PC-9 (cell line): ENCODE measurements around the gene ADGRL3. TPM values are rescaled to one million over a fixed set of nuclear protein-coding genes. Genes with fewer than 3 reads are reported as not detected.

Experiments
- BruUV-seq: library from RNA; stranded (reverse); fragments of 400-500 nt; replicated peaks from 2 replicates; lab custom pipeline; 2021; lab: Mats Ljungman, UMichigan
- CTCF ChIA-PET: fragments of 300-600 bp; sonication (Branson Sonifier 250); formaldehyde crosslinking; loops from one replicate; lab custom pipeline; 2022; ENCODE audit warnings: antibody characterized with exemption; lab: Charles Lee
- POLR2A ChIA-PET: fragments of 300-600 bp; sonication (Branson Sonifier 250); formaldehyde crosslinking; loops from one replicate; lab custom pipeline; 2022; ENCODE audit warnings: antibody characterized with exemption; ENCODE audit not compliant: unreplicated experiment; lab: Charles Lee
- DNase-seq, 2 experiments: peaks; one replicate each; pipeline versions ENCODE4 v3.0.0 to v3.0.0-alpha.2; 2015 to 2022; ENCODE audit warnings: mixed read lengths in 1 of 2
- H2AFZ ChIP-seq: fragments of 200-600 bp; sonication (generic); 2 replicates; pipeline ENCODE4 v1.8.1; 2017; ENCODE audit warnings: antibody characterized with exemption
- H3F3A ChIP-seq: fragments of 200-600 bp; sonication (generic); 2 replicates; pipeline ENCODE4 v1.8.1; 2017; ENCODE audit warnings: antibody characterized with exemption, mild to moderate bottlenecking, low read depth; ENCODE audit not compliant: insufficient read depth
- H3K27ac ChIP-seq: fragments of 200-600 bp; sonication (generic); 2 replicates; pipeline ENCODE4 v1.6.1; 2016; ENCODE audit warnings: mixed run types
- H3K27me3 ChIP-seq: fragments of 200-600 bp; sonication (generic); 2 replicates; pipeline ENCODE4 v1.6.1; 2016; ENCODE audit warnings: low read depth, mixed run types; ENCODE audit not compliant: insufficient read depth
- H3K36me3 ChIP-seq: fragments of 200-600 bp; sonication (generic); 2 replicates; pipeline ENCODE4 v1.6.1; 2016; ENCODE audit warnings: low read depth, mixed run types
- H3K4me1 ChIP-seq: fragments of 200-600 bp; sonication (generic); replicated peaks from 2 replicates; pipeline ENCODE4 v1.6.1; 2016; ENCODE audit warnings: mixed run types; ENCODE audit not compliant: insufficient read depth
- H3K4me2 ChIP-seq: fragments of 200-600 bp; sonication (generic); 2 replicates; pipeline ENCODE4 v1.6.1; 2017; ENCODE audit warnings: mixed run types
- H3K4me3 ChIP-seq: fragments of 200-600 bp; sonication (generic); 2 replicates; pipeline ENCODE4 v1.6.1; 2016; ENCODE audit warnings: mixed run types
- H3K79me2 ChIP-seq: fragments of 200-600 bp; sonication (generic); 2 replicates; pipeline ENCODE4 v1.6.1; 2017; ENCODE audit warnings: low read depth, mixed run types
- H3K9me2 ChIP-seq: fragments of 200-600 bp; sonication (generic); 2 replicates; pipeline ENCODE4 v1.8.1; 2017; ENCODE audit warnings: mild to moderate bottlenecking; ENCODE audit not compliant: insufficient read depth
- H3K9me3 ChIP-seq: fragments of 200-600 bp; sonication (generic); 2 replicates; pipeline ENCODE4 v1.8.1; 2016; ENCODE audit warnings: low read depth; ENCODE audit not compliant: insufficient read depth
- H4K20me1 ChIP-seq: fragments of 200-600 bp; sonication (generic); 2 replicates; pipeline ENCODE4 v1.8.1; 2017; ENCODE audit not compliant: insufficient read depth
- CTCF ChIP-seq: fragments of 200-600 bp; sonication (generic); conservative IDR thresholded peaks from 2 replicates; pipeline ENCODE4 v1.6.1; 2017; ENCODE audit warnings: mixed run types, antibody characterized with exemption, mild to moderate bottlenecking, moderate library complexity
- EZH2 ChIP-seq: fragments of 200-600 bp; sonication (generic); IDR thresholded peaks from 2 replicates; pipeline ENCODE4 v1.8.0; 2017; ENCODE audit warnings: antibody characterized with exemption, low read depth
- intact Hi-C: fragments of 100-400 bp; cut with micrococcal nuclease; formaldehyde crosslinking; loops from one replicate; pipeline ENCODE4 v1.10.0; 2022; ENCODE audit not compliant: unreplicated experiment
- total RNA-seq: library from RNA; stranded (reverse); gene quantifications from 2 replicates; pipeline ENCODE4 v1.2.3, GENCODE V29; 2021

ADGRL3 gene
- total RNA-seq, 1 experiment from 2014 or later = 1.6 TPM

GRCh38 chr4:61886131-61886530 is 686.0 kb downstream of the ADGRL3 start:
- TF ChIP-seq CTCF (no peak), EZH2 (no peak)

GRCh38 chr4:61889117-61889516 is 689.0 kb downstream of the ADGRL3 start:
- Histone ChIP-seq H2AFZ (no peak overlapping the region), H4K20me1 (no peaks in the 10 kb centered on the region), H3K27ac (no peak overlapping the region), H3K36me3 (no peaks in the 10 kb centered on the region), H3K27me3 (no peaks in the 10 kb centered on the region), H3K9me2 (no peaks in the 10 kb centered on the region), H3K4me1 (no peaks in the 10 kb centered on the region), H3K4me3 (no peak overlapping the region), H3F3A (no peaks in the 10 kb centered on the region), H3K79me2 (no peaks in the 10 kb centered on the region), H3K4me2 (no peak overlapping the region), H3K9me3 (no peaks in the 10 kb centered on the region)
- intact Hi-C loops = no loop called here
- BruUV-seq = no TSS peak
- no peak for TF ChIP-seq EZH2
- TF ChIP-seq CTCF = no peak
- POLR2A ChIA-PET = no interaction called here
- no peak for DNase-seq
- CTCF ChIA-PET = no interaction called here

More at GRCh38 chr4:61886131-61886530, 686.0 kb downstream of the ADGRL3 start:
- H3K9me2 ChIP-seq = no peaks in the 10 kb centered on the region
- no peaks in the 10 kb centered on the region for H4K20me1 ChIP-seq
- no peak overlapping the region for H3K27ac ChIP-seq
- H3K4me1 ChIP-seq = no peaks in the 10 kb centered on the region
- ChIA-PET CTCF (no interaction called here), POLR2A (no interaction called here)
- H3K79me2 ChIP-seq = no peaks in the 10 kb centered on the region
- intact Hi-C loops = no loop called here
- H3K9me3 ChIP-seq = no peaks in the 10 kb centered on the region
- H3F3A ChIP-seq = no peaks in the 10 kb centered on the region
- BruUV-seq = no TSS peak
- no peak overlapping the region for H3K4me3 ChIP-seq
- H3K27me3 ChIP-seq = no peaks in the 10 kb centered on the region
- no peak overlapping the region for H3K4me2 ChIP-seq
- no peaks in the 10 kb centered on the region for H3K36me3 ChIP-seq
- no peak overlapping the region for H2AFZ ChIP-seq
- no peak for DNase-seq

GRCh38 chr4:61890321-61890720 is 690.2 kb downstream of the ADGRL3 start:
- Histone ChIP-seq H3K27me3 (no peaks in the 10 kb centered on the region), H3K4me2 (no peak overlapping the region), H3K4me3 (no peak overlapping the region), H3K36me3 (no peaks in the 10 kb centered on the region), H3K79me2 (no peaks in the 10 kb centered on the region), H3K9me3 (no peaks in the 10 kb centered on the region), H2AFZ (no peak overlapping the region), H3K9me2 (no peaks in the 10 kb centered on the region), H3K27ac (no peak overlapping the region), H3F3A (no peaks in the 10 kb centered on the region), H4K20me1 (no peaks in the 10 kb centered on the region), H3K4me1 (no peaks in the 10 kb centered on the region)
- no peak for TF ChIP-seq CTCF
- TF ChIP-seq EZH2 = no peak
- POLR2A ChIA-PET = interaction anchor here (0.6 kb wide), 1 partner anchor 60 kb away, joined by 6 read pairs; no protein-coding TSS in a partner anchor
- CTCF ChIA-PET = no interaction called here
- no TSS peak for BruUV-seq
- intact Hi-C loops = no loop called here
- DNase-seq = no peak
